ENCODE measurements around the gene TMEM91.

TMEM91 gene

DNA sequence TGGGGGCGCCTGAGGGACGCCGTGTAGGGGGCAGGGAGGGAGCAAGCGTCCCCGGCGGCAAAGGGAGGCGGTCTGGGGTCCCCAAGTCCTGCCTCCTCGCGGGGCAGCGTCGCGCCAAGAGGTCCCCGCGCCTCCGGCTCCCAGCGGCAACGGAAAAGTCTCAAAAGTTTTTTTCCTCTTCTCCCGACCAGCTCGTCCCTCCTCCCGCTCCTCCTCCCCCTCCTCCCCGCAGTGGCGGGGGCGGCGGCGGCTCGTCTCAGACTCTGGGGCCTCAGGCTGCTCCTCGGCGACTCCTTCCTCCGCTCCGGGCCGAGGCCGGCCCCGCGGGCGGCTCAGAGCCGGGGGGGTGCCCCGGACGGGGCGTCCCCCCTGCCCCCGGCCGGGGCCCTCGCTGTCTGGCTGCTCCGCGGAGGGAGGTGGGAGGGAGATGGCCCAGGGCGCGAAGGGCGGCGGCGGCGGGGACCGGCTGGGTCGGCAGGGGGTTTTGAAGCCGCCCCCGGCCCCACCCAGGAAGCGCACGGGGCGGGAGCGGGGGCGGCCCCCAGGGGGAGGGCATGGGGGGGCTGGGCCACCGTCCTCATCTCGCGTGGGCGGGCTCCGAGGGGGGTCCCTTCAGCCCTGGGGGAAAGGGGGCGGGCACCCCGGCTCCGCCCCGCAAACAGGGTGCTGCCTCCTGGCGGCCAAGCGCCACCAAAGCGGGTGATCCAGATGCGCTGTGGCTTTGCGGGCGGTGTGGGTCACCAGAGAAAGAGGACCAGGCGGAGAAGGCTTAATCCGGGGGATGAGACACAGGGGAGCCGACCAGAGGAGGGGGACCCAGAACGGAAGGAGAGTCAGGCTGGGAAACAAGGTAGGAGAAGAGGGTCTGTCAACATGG is 22.6 kb upstream of the TMEM91 start, which contains the start of gene TGFB1:
TSS of gene TGFB1 (minus strand) at position 457 of the 877 bp plus-strand sequence. CDS start 878 bp downstream, outside the sequence.
- peak within 1 kb of the TSS; percentile 97 for H3K4me3 ChIP-seq (ENCODE audit: low read depth, low read length)
- TF ChIP-seq, protein P1, sequence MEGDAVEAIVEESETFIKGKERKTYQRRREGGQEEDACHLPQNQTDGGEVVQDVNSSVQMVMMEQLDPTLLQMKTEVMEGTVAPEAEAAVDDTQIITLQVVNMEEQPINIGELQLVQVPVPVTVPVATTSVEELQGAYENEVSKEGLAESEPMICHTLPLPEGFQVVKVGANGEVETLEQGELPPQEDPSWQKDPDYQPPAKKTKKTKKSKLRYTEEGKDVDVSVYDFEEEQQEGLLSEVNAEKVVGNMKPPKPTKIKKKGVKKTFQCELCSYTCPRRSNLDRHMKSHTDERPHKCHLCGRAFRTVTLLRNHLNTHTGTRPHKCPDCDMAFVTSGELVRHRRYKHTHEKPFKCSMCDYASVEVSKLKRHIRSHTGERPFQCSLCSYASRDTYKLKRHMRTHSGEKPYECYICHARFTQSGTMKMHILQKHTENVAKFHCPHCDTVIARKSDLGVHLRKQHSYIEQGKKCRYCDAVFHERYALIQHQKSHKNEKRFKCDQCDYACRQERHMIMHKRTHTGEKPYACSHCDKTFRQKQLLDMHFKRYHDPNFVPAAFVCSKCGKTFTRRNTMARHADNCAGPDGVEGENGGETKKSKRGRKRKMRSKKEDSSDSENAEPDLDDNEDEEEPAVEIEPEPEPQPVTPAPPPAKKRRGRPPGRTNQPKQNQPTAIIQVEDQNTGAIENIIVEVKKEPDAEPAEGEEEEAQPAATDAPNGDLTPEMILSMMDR (IDR thresholded peaks at IDR 0.05; ENCODE audit: borderline replicate concordance, insufficient read depth, low read depth, low read length) = peak; percentile 94

DNA sequence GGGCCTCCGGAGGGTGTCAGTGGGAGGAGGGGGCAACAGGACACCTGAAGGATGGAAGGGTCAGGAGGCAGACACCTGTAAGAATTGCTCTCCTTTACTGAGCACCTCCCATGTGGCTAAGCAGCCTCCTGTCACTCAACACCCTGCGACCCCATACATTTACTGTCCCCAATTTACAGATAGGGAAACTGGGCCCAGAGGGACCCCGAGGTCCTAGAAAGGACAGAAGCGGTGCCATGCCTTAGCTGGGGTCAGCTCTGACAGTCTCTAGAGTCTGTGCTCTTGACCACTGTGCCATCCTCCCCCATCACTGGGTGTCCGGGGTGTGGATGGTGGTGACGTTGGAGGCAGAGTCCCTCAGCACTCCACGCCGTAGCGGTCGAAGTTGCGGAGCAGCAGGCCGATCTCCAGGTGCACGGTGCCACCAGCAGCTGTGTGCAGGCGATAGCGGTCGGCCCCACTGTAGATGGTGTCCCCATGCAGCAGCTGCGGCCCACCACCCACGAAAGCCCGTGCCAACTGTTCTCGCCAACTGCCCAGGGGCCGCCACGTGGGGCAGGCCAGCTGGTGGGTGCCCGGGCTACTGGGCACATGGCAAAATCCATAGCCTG is 21.9 kb upstream of the TMEM91 start:
- H3K4me3 ChIP-seq (ENCODE audit: low read depth, low read length) = peak overlapping the region; percentile 97
- TF ChIP-seq, protein P1 (IDR thresholded peaks at IDR 0.05; ENCODE audit: borderline replicate concordance, insufficient read depth, low read depth, low read length) = no peak

DNA sequence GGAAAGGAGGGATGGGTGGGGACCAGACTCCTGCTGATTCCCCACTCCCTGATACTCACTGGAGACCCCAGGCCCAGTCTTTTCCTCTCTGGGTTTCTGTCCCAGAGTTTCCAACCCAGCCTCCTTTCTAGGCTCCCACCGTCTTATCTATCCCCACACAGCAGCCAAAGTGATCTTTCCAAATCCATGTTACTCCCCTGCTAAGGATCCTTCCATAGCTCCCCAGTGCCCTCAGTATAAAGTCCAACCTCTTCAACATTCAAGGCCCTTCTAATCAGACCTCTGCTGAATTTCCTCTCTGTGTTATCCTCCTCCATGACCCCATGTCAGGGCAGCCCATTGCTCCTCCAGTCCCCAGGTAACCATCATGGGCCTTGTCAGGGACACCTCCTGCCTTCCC is 21.3 kb upstream of the TMEM91 start:
- TF ChIP-seq, protein P1 (IDR thresholded peaks at IDR 0.05; ENCODE audit: borderline replicate concordance, insufficient read depth, low read depth, low read length) = no peak
- no peak overlapping the region for H3K4me3 ChIP-seq (ENCODE audit: low read depth, low read length)

DNA sequence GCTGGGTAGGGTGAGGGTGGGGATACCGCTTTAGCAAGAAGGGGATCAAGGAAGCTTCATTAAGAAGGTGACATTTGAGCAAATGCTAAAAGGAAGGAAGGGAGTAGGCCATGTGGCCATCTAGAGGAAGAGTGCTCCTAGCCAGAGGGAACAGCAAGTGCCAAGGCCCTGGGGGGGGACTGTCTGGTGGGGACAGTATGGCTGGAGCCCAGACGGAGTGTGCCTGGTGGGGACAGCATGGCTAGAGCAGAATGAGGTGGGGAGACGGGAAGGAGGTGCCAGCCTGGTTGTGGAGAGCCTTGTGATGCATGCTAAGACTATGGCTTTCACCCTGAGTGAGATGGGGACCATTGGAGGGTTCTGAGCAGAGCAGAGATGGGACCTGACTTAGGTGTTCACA is 20.5 kb upstream of the TMEM91 start:
- TF ChIP-seq, protein P1 (IDR thresholded peaks at IDR 0.05; ENCODE audit: borderline replicate concordance, insufficient read depth, low read depth, low read length) = no peak
- no peak overlapping the region for H3K4me3 ChIP-seq (ENCODE audit: low read depth, low read length)

DNA sequence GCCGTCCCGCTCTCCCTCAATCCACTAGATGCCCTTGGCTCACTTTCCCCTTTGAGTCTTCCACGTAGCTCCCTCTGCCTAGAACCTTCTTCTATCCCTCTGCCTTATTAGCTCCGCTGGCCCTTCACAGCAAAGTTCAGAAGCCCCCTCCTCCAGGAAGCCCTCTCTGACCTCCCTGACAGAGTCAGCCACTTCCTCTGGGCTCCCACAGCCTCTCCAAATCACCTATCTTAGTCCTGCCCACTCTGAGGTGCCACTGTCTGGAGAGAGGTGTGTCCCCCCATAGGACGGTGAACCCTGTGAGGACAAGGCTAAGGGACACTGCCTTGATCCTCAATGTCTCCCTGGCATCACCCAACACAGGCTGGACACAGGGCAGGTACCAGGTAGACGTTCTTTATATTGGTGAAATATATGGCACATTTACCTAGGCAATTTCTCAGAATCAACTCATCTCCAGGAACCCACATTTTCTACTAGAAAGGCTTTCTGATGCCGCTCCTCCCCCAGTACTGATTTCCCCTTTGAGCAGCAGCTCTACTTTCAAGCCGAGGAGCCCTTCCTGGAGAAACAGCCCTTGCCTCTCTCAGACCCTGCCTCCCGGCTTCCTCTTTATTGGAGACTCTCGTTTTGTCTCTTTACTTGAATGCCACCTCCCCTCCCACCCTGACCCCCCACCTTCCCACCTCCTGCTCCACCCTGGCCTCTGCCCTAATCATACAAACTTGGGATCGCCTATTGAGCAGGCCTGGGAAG is 19.2 kb upstream of the TMEM91 start:
- TF ChIP-seq, protein P1 (IDR thresholded peaks at IDR 0.05; ENCODE audit: borderline replicate concordance, insufficient read depth, low read depth, low read length) = no peak
- no peak overlapping the region for H3K4me3 ChIP-seq (ENCODE audit: low read depth, low read length)

DNA sequence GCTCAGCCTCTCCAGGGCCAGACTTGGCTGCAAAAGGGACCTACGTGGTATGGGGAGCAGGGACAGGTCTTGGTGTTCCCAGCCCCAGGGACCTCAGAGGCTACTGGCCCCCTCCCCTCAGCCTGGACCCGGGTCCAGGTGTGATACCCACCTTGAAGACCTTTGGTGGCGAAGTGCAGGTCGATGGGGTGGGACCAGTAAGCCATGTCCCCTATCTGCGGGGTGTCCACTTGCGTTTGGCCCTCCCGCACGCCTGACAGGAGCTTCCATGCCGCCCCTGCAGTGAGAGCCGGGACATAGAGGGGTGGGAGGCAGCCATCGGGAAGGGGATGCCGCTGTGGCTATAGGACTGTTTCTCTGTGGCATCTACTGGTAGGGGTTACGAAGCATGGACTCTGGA is 18.6 kb upstream of the TMEM91 start:
- no peak overlapping the region for H3K4me3 ChIP-seq (ENCODE audit: low read depth, low read length)
- TF ChIP-seq, protein P1 (IDR thresholded peaks at IDR 0.05; ENCODE audit: borderline replicate concordance, insufficient read depth, low read depth, low read length) = no peak

Measured in GM12875 (cell line).